Activated CD8-positive, alpha-beta T cell treated with anti-CD3 and anti-CD28 coated beads for 36 hours (primary cell): Measurements from ENCODE around the gene PGBD2. TPM values are rescaled to one million over a fixed set of nuclear protein-coding genes. Genes with fewer than 3 reads are reported as not detected.

Experiments
- ATAC-seq: fragments of 200-7000 bp; cut with Tn5 transposase; one replicate; pipeline ENCODE4 v1.10.0; 2021; ENCODE audit warnings: mild to moderate bottlenecking, moderate library complexity
- CTCF ChIA-PET: fragments of 350-600 bp; sonication (Branson Sonifier 250); formaldehyde crosslinking; loops from one replicate; lab custom pipeline; 2021; ENCODE audit warnings: antibody characterized with exemption; lab: Charles Lee
- POLR2A ChIA-PET: fragments of 350-600 bp; sonication (Branson Sonifier 250); formaldehyde crosslinking; loops from one replicate; lab custom pipeline; 2021; ENCODE audit warnings: antibody characterized with exemption; lab: Charles Lee
- DNase-seq: peaks from one replicate; pipeline ENCODE4 v3.0.0-alpha.2; 2020
- H3K27ac Mint-ChIP-seq: one replicate; pipeline ENCODE4 v1.8.0; 2021; ENCODE audit warnings: mild to moderate bottlenecking, mixed read lengths
- H3K27me3 Mint-ChIP-seq: one replicate; pipeline ENCODE4 v1.8.0; 2021; ENCODE audit warnings: mixed read lengths
- H3K36me3 Mint-ChIP-seq: one replicate; pipeline ENCODE4 v1.8.0; 2021; ENCODE audit warnings: low read depth, mixed read lengths
- H3K4me1 Mint-ChIP-seq: one replicate; pipeline ENCODE4 v1.8.0; 2021; ENCODE audit warnings: low read depth, mixed read lengths
- H3K4me3 Mint-ChIP-seq: one replicate; pipeline ENCODE4 v1.8.0; 2021; ENCODE audit warnings: mild to moderate bottlenecking, moderate library complexity, mixed read lengths
- H3K9me3 Mint-ChIP-seq: one replicate; pipeline ENCODE4 v1.8.0; 2021; ENCODE audit warnings: mixed read lengths
- intact Hi-C: fragments of 100-400 bp; cut with micrococcal nuclease; formaldehyde crosslinking; loops from one replicate; pipeline ENCODE4 v1.10.0; 2022
- total RNA-seq, 2 experiments: library from RNA; stranded (reverse); gene quantifications; one replicate each; pipeline ENCODE4 v1.2.3, GENCODE V29; 2021
- TF ChIP-seq, protein P1 (sequence below): fragments of 200-600 bp; IDR thresholded peaks from one replicate; pipeline ENCODE4 v1.8.0; 2022; ENCODE audit warnings: antibody characterized with exemption, mild to moderate bottlenecking

PGBD2 gene, protein sequence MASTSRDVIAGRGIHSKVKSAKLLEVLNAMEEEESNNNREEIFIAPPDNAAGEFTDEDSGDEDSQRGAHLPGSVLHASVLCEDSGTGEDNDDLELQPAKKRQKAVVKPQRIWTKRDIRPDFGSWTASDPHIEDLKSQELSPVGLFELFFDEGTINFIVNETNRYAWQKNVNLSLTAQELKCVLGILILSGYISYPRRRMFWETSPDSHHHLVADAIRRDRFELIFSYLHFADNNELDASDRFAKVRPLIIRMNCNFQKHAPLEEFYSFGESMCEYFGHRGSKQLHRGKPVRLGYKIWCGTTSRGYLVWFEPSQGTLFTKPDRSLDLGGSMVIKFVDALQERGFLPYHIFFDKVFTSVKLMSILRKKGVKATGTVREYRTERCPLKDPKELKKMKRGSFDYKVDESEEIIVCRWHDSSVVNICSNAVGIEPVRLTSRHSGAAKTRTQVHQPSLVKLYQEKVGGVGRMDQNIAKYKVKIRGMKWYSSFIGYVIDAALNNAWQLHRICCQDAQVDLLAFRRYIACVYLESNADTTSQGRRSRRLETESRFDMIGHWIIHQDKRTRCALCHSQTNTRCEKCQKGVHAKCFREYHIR
- total RNA-seq: 1 to 10 TPM; 3.2 to 3.4 TPM

DNA sequence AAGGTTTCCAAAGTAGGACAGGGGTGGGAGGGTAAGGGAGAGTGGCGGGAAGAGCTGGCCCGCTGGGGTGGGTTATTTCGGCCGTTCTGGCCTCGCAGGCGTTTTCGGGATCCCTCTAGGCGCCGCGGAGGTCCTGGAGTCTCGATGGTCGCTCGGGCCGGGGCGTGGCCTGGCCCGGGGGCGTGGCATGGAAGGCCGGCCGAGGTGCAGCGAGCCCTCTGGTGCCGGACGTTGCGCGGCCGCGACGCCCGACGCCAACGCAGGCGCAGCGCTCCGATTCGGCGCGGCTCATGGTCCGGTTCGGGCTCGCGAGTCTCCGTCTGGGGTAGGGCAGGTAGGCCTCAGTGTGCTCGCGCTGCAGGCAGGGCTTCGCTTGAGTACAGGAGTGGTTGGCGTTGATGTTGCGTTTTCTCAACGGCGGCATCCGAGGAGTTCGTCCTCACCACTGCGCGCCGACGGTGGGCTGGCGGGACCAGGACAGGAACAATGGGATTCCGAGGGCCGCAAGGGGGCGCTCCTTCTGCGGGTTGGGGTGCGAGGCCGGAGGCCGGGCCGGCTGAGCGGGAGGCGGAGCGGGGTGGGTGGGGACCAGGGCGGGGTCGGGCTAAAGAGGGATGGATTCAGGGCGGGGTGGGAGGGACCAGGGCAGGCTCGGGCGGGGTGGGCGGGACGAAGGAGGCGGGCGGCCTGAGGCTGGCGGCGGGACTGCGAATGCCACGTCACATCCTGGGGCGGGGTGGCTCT lies at the start of gene PGBD2:
Gene PGBD2, plus strand, starts transcription at position 227 of the 744 bp plus-strand sequence. CDS start 7,628 bp downstream, outside the sequence.
- no peaks in the 10 kb centered on the region for H3K27me3 Mint-ChIP-seq
- no peaks in the 10 kb centered on the region for H3K9me3 Mint-ChIP-seq
- peaks cover 26% of the 10 kb centered on the region for H3K4me1 Mint-ChIP-seq
- ChIA-PET CTCF (interaction anchor here (0.7 to 1.6 kb wide), 5 partner anchors 15 to 46 kb away, joined by 4 to 6 read pairs (median 4); no protein-coding TSS in a partner anchor), POLR2A (interaction anchor here (1.0 kb wide), 3 partner anchors 9 to 67 kb away, joined by 3 read pairs; no protein-coding TSS in a partner anchor)
- no peaks in the 10 kb centered on the region for H3K36me3 Mint-ChIP-seq
- peak; percentile 97 for DNase-seq
- TF ChIP-seq, protein P1, sequence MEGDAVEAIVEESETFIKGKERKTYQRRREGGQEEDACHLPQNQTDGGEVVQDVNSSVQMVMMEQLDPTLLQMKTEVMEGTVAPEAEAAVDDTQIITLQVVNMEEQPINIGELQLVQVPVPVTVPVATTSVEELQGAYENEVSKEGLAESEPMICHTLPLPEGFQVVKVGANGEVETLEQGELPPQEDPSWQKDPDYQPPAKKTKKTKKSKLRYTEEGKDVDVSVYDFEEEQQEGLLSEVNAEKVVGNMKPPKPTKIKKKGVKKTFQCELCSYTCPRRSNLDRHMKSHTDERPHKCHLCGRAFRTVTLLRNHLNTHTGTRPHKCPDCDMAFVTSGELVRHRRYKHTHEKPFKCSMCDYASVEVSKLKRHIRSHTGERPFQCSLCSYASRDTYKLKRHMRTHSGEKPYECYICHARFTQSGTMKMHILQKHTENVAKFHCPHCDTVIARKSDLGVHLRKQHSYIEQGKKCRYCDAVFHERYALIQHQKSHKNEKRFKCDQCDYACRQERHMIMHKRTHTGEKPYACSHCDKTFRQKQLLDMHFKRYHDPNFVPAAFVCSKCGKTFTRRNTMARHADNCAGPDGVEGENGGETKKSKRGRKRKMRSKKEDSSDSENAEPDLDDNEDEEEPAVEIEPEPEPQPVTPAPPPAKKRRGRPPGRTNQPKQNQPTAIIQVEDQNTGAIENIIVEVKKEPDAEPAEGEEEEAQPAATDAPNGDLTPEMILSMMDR: peak; percentile 67
- H3K27ac Mint-ChIP-seq: peak within 1 kb of the TSS; percentile 96
- intact Hi-C loops: no loop called here
- ATAC-seq: peak; percentile 85
- peak within 1 kb of the TSS; percentile 91 for H3K4me3 Mint-ChIP-seq

DNA sequence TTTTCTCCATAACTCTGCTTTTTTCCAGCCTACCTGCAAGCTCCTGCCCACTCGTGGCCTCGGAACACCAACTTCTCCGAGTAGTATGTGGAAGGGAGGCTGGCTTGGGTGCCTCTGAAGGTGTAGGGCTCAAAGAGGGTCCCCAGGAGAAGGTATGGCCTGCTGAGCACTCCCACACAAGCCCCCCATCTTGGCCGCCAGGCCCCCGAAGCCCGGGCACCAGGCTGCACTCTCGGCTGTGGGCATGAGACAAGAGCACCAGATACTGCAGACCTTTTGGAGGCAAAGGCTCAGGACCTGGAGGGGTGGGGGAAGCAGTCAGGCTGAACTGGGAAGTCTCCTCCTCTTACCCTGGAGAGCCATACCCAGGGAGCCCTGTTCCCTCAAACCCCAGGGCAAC lies 48.8 kb upstream of the PGBD2 start:
- peak overlapping the region; percentile 88 for H3K4me3 Mint-ChIP-seq
- POLR2A ChIA-PET: interaction anchor here (3.9 kb wide), 1 partner anchor 19 kb away, joined by 43 read pairs; the partner anchor contains the start of gene ZNF672
- peaks cover 25% of the 10 kb centered on the region for H3K4me1 Mint-ChIP-seq
- intact Hi-C loops: no loop called here
- TF ChIP-seq, protein P1: no peak
- peaks cover 27% of the 10 kb centered on the region for H3K36me3 Mint-ChIP-seq
- no peaks in the 10 kb centered on the region for H3K9me3 Mint-ChIP-seq
- DNase-seq: no peak
- H3K27me3 Mint-ChIP-seq: no peaks in the 10 kb centered on the region
- peak overlapping the region; percentile 95 for H3K27ac Mint-ChIP-seq
- no peak for ATAC-seq
- CTCF ChIA-PET: interaction anchor here (1.1 to 4.9 kb wide), 2 partner anchors 15 to 18 kb away, joined by 5 to 23 read pairs; no protein-coding TSS in a partner anchor

DNA sequence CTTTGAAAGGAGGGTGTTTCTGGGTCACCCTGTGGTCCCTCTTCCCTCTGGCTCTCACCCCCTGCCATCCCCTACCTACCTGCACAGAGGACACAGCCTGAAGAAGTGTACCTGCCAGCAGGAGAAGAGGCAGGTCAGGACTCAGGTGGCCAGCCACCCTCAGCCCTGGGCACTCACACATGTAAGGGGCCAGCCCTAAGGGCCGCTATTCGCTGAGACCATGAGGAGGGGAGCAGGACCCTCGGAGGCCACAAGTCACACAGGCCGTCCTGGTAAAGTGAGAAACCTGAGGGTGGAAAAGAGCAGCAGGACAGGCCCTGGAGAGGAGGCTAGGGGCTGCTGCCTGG lies 48.3 kb upstream of the PGBD2 start:
- Mint-ChIP-seq H3K36me3 (peaks cover 27% of the 10 kb centered on the region), H3K27ac (peak overlapping the region; percentile 95), H3K27me3 (no peaks in the 10 kb centered on the region), H3K4me1 (peaks cover 29% of the 10 kb centered on the region), H3K4me3 (peak overlapping the region; percentile 88), H3K9me3 (no peaks in the 10 kb centered on the region)
- DNase-seq (no peak), ATAC-seq (no peak)
- TF ChIP-seq, protein P1: no peak
- ChIA-PET CTCF (interaction anchor here (0.6 to 3.5 kb wide), 10 partner anchors 8 to 52 kb away, joined by 3 to 26 read pairs (median 10); partner anchors contain the start of genes SH3BP5L and ZNF672), POLR2A (interaction anchor here (1.2 to 3.9 kb wide), 5 partner anchors 11 to 19 kb away, joined by 4 to 43 read pairs (median 5); partner anchors contain the start of gene ZNF672)
- intact Hi-C loops: loop anchor here (1.0 kb wide), 1 partner anchor 18 kb away; no protein-coding TSS in a partner anchor

DNA sequence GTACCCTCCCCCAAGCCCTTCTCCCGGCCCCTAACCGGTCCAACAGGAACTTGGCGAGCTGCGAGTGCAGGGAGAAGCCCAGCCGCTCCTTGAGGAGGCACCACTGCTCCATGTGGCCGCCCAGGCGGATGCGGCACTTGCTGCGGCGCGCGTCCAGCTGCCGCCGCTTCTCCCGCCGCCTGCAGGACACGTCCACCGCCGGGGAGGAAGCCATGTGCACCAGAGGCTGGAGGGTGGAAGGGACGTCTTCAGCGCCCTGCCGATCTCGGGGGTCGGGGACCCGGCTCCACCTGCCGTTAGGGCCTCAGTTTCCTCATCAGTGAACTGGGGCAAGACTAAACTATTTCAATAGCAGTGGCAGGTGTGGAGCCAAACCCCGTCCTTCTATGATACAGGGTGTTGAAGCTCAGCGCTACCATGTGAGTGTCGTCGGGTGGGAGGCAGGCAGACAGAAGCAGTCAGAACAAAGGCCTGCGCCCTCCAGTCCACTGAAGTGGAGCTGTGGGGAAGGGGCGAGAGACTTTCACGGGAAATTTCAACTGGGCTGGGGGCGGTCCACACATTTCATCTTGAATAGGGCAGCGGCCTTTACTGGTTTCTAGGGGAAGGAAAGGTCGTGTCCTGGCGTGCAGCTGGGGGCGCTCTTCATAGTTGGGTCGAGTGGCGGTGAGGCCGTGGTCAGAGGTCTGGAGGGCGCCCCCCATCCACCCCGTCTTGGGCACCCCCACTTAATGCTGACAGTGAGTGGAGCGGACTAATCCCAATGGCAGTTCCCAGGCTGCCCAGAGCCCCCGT lies 47.7 kb upstream of the PGBD2 start:
- H3K4me3 Mint-ChIP-seq: peak overlapping the region; percentile 88
- peak; percentile 43 for DNase-seq
- H3K27ac Mint-ChIP-seq: peak overlapping the region; percentile 95
- intact Hi-C loops: loop anchor here (1.0 kb wide), 1 partner anchor 19 kb away; no protein-coding TSS in a partner anchor
- peak; percentile 45 for ATAC-seq
- H3K27me3 Mint-ChIP-seq: no peaks in the 10 kb centered on the region
- ChIA-PET CTCF (interaction anchor here (0.6 to 3.5 kb wide), 10 partner anchors 8 to 51 kb away, joined by 3 to 26 read pairs (median 10); partner anchors contain the start of genes SH3BP5L and ZNF672), POLR2A (interaction anchor here (0.5 to 3.9 kb wide), 8 partner anchors 11 to 32 kb away, joined by 3 to 43 read pairs (median 4); partner anchors contain the start of genes SH3BP5L and ZNF672)
- H3K4me1 Mint-ChIP-seq: peaks cover 29% of the 10 kb centered on the region
- TF ChIP-seq, protein P1: peak; percentile 64
- H3K9me3 Mint-ChIP-seq: no peaks in the 10 kb centered on the region
- H3K36me3 Mint-ChIP-seq: peaks cover 27% of the 10 kb centered on the region
